Astrocyte (in vitro differentiated cells and primary cell): ENCODE data around the gene GSTP1. TPM values are rescaled to one million over a fixed set of nuclear protein-coding genes. Genes with fewer than 3 reads are reported as not detected.

ENCODE experiments used
- DNase-seq: peaks from one replicate; pipeline ENCODE4 v3.0.0-alpha.2; 2010; ENCODE audit warnings: low read depth
- FAIRE-seq: peaks from 2 replicates; lab custom pipeline; 2011; peaks lifted over from hg19 to GRCh38; lab: Jason Lieb, UNC
- H2AFZ ChIP-seq: 2 replicates; pipeline ENCODE4 v1.6.0; 2012; ENCODE audit warnings: low read depth, low read length, inconsistent platforms
- H3K27ac ChIP-seq: 2 replicates; pipeline ENCODE4 v1.5.1; 2011; ENCODE audit warnings: low read depth, low read length, inconsistent platforms
- H3K27me3 ChIP-seq: 2 replicates; pipeline ENCODE4 v1.6.0; 2011; ENCODE audit warnings: low read length, inconsistent platforms; ENCODE audit not compliant: insufficient read depth
- H3K36me3 ChIP-seq: 2 replicates; pipeline ENCODE4 v1.5.1; 2011; ENCODE audit warnings: low read length, inconsistent platforms; ENCODE audit not compliant: insufficient read depth
- H3K4me1 ChIP-seq: 2 replicates; pipeline ENCODE4 v1.5.1; 2011; ENCODE audit warnings: low read length, inconsistent platforms; ENCODE audit not compliant: insufficient read depth
- H3K4me2 ChIP-seq: 2 replicates; pipeline ENCODE4 v1.6.0; 2012; ENCODE audit warnings: low read length, inconsistent platforms
- H3K4me3 ChIP-seq: 2 replicates; pipeline ENCODE4 v1.5.1; 2011; ENCODE audit warnings: low read depth, mild to moderate bottlenecking, low read length, inconsistent platforms; ENCODE audit not compliant: insufficient read depth
- H3K79me2 ChIP-seq: 2 replicates; pipeline ENCODE4 v1.6.0; 2012; ENCODE audit warnings: mild to moderate bottlenecking, low read length, inconsistent platforms; ENCODE audit not compliant: insufficient read depth
- H3K9ac ChIP-seq: 2 replicates; pipeline ENCODE4 v1.6.0; 2012; ENCODE audit warnings: mild to moderate bottlenecking, low read length, inconsistent platforms
- H3K9me3 ChIP-seq: 2 replicates; pipeline ENCODE4 v1.5.1; 2012; ENCODE audit warnings: low read depth, mild to moderate bottlenecking, low read length, inconsistent platforms; ENCODE audit not compliant: insufficient read depth
- H4K20me1 ChIP-seq: 2 replicates; pipeline ENCODE4 v1.6.0; 2012; ENCODE audit warnings: low read length, inconsistent platforms; ENCODE audit not compliant: insufficient read depth
- H3K27ac Mint-ChIP-seq: one replicate; pipeline ENCODE4 v1.8.0; 2021; ENCODE audit warnings: mild to moderate bottlenecking, mixed read lengths; ENCODE audit not compliant: unreplicated experiment
- H3K27me3 Mint-ChIP-seq: one replicate; pipeline ENCODE4 v1.8.0; 2021; ENCODE audit warnings: low read depth, mixed read lengths; ENCODE audit not compliant: unreplicated experiment
- H3K36me3 Mint-ChIP-seq: one replicate; pipeline ENCODE4 v1.8.0; 2021; ENCODE audit warnings: low read depth, mixed read lengths; ENCODE audit not compliant: unreplicated experiment
- H3K4me1 Mint-ChIP-seq: one replicate; pipeline ENCODE4 v1.8.0; 2021; ENCODE audit warnings: low read depth, mixed read lengths; ENCODE audit not compliant: unreplicated experiment
- H3K4me3 Mint-ChIP-seq: one replicate; pipeline ENCODE4 v1.8.0; 2021; ENCODE audit warnings: mild to moderate bottlenecking, moderate library complexity, mixed read lengths; ENCODE audit not compliant: unreplicated experiment
- H3K9me3 Mint-ChIP-seq: one replicate; pipeline ENCODE4 v1.8.0; 2021; ENCODE audit warnings: mild to moderate bottlenecking, mixed read lengths; ENCODE audit not compliant: unreplicated experiment
- EZH2 ChIP-seq: IDR thresholded peaks from 2 replicates; pipeline ENCODE4 v1.6.1; 2012; ENCODE audit warnings: mild to moderate bottlenecking, low read length, inconsistent platforms; ENCODE audit not compliant: insufficient read depth
- total RNA-seq: library from RNA; stranded (reverse); gene quantifications from 2 replicates; pipeline ENCODE4 v1.2.1, GENCODE V29; 2021
- TF ChIP-seq, protein P1 (sequence below): IDR thresholded peaks from 2 replicates; pipeline ENCODE4 v1.5.1; 2011; ENCODE audit warnings: low read depth, mild to moderate bottlenecking, inconsistent platforms, low read length, moderate library complexity; ENCODE audit not compliant: insufficient read depth

The GSTP1 gene
- total RNA-seq, 1 donor from 2014 or later: 1,365 TPM

- Histone ChIP-seq H3K79me2 (no peaks in the 10 kb centered on the region), H3K36me3 (peaks cover 2% of the 10 kb centered on the region), H3K9ac (no peak overlapping the region), H3K27me3 (no peaks in the 10 kb centered on the region), H2AFZ (no peak overlapping the region), H4K20me1 (peaks cover 2% of the 10 kb centered on the region), H3K9me3 (no peaks in the 10 kb centered on the region), H3K4me2 (no peak overlapping the region), H3K4me3 (no peak overlapping the region), H3K4me1 (no peaks in the 10 kb centered on the region), H3K27ac (no peak overlapping the region)
- H3K27ac Mint-ChIP-seq: no peak overlapping the region
- TF ChIP-seq EZH2: no peak
- TF ChIP-seq, protein P1, sequence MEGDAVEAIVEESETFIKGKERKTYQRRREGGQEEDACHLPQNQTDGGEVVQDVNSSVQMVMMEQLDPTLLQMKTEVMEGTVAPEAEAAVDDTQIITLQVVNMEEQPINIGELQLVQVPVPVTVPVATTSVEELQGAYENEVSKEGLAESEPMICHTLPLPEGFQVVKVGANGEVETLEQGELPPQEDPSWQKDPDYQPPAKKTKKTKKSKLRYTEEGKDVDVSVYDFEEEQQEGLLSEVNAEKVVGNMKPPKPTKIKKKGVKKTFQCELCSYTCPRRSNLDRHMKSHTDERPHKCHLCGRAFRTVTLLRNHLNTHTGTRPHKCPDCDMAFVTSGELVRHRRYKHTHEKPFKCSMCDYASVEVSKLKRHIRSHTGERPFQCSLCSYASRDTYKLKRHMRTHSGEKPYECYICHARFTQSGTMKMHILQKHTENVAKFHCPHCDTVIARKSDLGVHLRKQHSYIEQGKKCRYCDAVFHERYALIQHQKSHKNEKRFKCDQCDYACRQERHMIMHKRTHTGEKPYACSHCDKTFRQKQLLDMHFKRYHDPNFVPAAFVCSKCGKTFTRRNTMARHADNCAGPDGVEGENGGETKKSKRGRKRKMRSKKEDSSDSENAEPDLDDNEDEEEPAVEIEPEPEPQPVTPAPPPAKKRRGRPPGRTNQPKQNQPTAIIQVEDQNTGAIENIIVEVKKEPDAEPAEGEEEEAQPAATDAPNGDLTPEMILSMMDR: no peak
- FAIRE-seq: no peak
- peaks cover 2% of the 10 kb centered on the region for H3K27me3 Mint-ChIP-seq
- H3K36me3 Mint-ChIP-seq: peaks cover 6% of the 10 kb centered on the region
- no peaks in the 10 kb centered on the region for H3K4me1 Mint-ChIP-seq
- H3K4me3 Mint-ChIP-seq: no peak overlapping the region
- no peak for DNase-seq
- H3K9me3 Mint-ChIP-seq: no peaks in the 10 kb centered on the region
Measured at GRCh38 chr11:67592880-67593564, 9.4 kb downstream of the GSTP1 start.

DNA sequence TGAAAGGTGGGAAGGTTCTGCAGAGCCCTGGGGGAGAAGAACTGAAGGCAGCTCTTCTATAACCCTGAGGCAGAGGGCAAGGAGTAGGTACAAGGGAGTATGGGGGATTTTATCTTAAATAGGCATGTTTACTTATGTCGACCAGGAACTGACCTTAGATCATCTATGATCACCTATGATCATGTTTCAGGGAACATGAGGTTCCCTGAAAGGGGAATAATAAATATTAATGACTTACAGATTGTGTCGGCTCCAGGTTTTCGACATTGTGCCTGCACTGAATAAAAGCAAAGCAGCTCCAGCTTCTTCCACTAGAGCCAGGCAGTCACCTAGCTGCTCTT, 9.9 kb downstream of the GSTP1 start:
- H4K20me1 ChIP-seq: no peaks in the 10 kb centered on the region
- no peaks in the 10 kb centered on the region for H3K4me1 Mint-ChIP-seq
- no peaks in the 10 kb centered on the region for H3K9me3 ChIP-seq
- no peaks in the 10 kb centered on the region for H3K4me1 ChIP-seq
- TF ChIP-seq, protein P1: no peak
- TF ChIP-seq EZH2: no peak
- H3K36me3 Mint-ChIP-seq: peaks cover 4% of the 10 kb centered on the region
- H3K4me3 Mint-ChIP-seq: no peak overlapping the region
- FAIRE-seq: no peak
- H3K9ac ChIP-seq: no peak overlapping the region
- H3K27ac Mint-ChIP-seq: no peak overlapping the region
- peaks cover 2% of the 10 kb centered on the region for H3K27me3 Mint-ChIP-seq
- H3K27ac ChIP-seq: no peak overlapping the region
- H3K4me3 ChIP-seq: no peak overlapping the region
- H3K36me3 ChIP-seq: no peaks in the 10 kb centered on the region
- no peaks in the 10 kb centered on the region for H3K79me2 ChIP-seq
- H2AFZ ChIP-seq: no peak overlapping the region
- no peaks in the 10 kb centered on the region for H3K27me3 ChIP-seq
- no peaks in the 10 kb centered on the region for H3K9me3 Mint-ChIP-seq
- DNase-seq: no peak
- H3K4me2 ChIP-seq: no peak overlapping the region

- no peak overlapping the region for H3K9ac ChIP-seq
- TF ChIP-seq, protein P1: no peak
- no peak for TF ChIP-seq EZH2
- H3K4me1 ChIP-seq: no peaks in the 10 kb centered on the region
- no peaks in the 10 kb centered on the region for H3K79me2 ChIP-seq
- no peak for DNase-seq
- Mint-ChIP-seq H3K27ac (no peak overlapping the region), H3K9me3 (no peaks in the 10 kb centered on the region), H3K36me3 (no peaks in the 10 kb centered on the region), H3K4me1 (no peaks in the 10 kb centered on the region), H3K27me3 (peaks cover 2% of the 10 kb centered on the region), H3K4me3 (no peak overlapping the region)
- H3K36me3 ChIP-seq: no peaks in the 10 kb centered on the region
- no peak overlapping the region for H2AFZ ChIP-seq
- no peak overlapping the region for H3K4me3 ChIP-seq
- FAIRE-seq: no peak
- no peaks in the 10 kb centered on the region for H3K9me3 ChIP-seq
- no peaks in the 10 kb centered on the region for H3K27me3 ChIP-seq
- no peak overlapping the region for H3K4me2 ChIP-seq
- H3K27ac ChIP-seq: no peak overlapping the region
- H4K20me1 ChIP-seq: no peaks in the 10 kb centered on the region
Measured at GRCh38 chr11:67594480-67594879, 10.9 kb downstream of the GSTP1 start.
